D721Med (cell line): ENCODE measurements around the gene LRP1B.

Source experiments
- DNase-seq: peaks from one replicate; pipeline ENCODE4 v3.0.0; 2011; ENCODE audit warnings: low spot score; ENCODE audit not compliant: insufficient read length
- FAIRE-seq: peaks from 2 replicates; lab custom pipeline; 2011; peaks lifted over from hg19 to GRCh38; lab: Jason Lieb, UNC
- CTCF ChIP-seq: IDR thresholded peaks from 2 replicates; pipeline ENCODE4 v1.5.1; 2012; ENCODE audit warnings: mild to moderate bottlenecking, control low read depth; ENCODE audit not compliant: insufficient read depth; ENCODE audit errors: missing control alignments

Gene LRP1B

DNA sequence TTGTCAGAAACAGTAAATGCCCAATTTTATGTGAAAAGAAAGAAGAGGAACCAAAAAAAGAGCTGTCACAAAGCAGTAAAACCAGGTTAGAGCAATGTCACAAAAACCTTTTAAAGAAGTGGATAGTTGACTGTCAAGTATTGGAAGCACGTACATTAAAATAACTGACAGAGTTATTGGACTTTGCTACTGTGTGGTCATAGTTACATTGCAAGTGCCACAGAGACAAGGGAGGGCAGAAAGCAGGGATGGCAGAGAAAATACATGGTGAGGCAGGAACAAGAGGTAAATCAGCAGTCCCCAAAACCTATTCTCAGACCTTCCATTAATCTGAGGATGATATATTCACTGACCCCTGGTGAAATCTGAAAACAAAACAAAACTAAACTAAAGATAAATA is 116.3 kb downstream of the LRP1B start:
- DNase-seq (no peak), FAIRE-seq (no peak)
- TF ChIP-seq CTCF = no peak

DNA sequence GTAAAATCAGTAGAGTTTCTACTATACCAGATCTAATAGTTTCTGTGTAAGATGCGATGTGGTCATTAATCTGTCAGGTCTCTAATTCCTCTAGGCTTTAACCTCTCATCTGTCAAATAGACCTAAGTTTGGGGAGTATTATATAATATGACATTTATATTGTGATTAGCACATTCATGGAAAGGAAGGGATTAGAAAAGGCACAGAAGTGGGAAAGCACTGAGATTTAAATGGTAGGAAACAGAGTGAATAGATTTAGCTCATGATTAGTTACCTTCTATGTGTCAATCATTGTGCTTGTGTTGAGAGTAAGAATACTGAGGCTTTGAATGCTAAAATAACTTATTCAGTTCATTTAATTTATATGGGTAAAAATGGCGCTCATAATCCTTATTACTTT is 118.0 kb downstream of the LRP1B start:
- FAIRE-seq (no peak), DNase-seq (no peak)
- TF ChIP-seq CTCF = no peak

DNA sequence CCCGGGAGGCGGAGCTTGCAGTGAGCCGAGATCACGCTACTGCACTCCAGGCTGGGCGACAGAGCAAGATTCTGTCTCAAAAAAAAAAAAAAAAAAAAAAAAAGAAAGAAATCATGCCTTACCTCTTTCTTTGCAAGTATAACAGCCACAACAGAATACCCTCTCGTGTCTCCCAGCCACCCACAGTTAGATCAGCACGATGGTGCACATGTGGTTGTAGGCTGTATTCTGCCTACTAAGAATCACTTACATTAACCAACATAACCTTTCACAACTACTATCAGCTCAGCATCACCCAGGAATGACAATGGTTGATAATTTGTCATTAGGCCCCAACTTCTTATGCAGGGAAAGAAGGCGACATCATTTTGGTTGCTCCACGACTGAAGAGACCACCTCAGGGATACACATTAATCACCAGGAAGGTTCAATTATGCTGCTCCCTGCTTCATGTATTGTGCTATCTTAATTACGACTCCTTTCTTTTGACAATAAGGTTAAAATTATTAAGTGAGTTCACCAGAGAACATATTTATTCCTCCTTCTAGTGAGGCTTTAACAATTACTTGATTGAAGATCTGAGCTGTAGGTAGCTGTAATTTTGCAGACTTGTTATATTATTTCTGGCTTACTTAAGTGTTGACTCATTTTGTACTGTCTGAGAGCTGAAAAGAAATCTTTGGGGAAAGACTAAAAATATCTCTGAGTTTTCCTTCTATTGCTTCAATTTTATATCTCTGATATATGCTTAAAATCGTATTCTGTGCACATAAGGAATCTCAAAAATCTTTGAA is 120.1 kb downstream of the LRP1B start:
- no peak for FAIRE-seq
- DNase-seq = no peak

GRCh38 chr2:142008135-142008744 is 122.6 kb downstream of the LRP1B start:
- DNase-seq (no peak), FAIRE-seq (no peak)
- TF ChIP-seq CTCF = no peak

More for the DNA sequence above, 120.1 kb downstream of the LRP1B start:
- no peak for TF ChIP-seq CTCF

- no peak for TF ChIP-seq CTCF
- DNase-seq (no peak), FAIRE-seq (no peak)
These were observed 136.8 kb downstream of the LRP1B start for GRCh38 chr2:141994066-141994465.

- DNase-seq = no peak
- no peak for TF ChIP-seq CTCF
- no peak for FAIRE-seq
These were observed 138.1 kb downstream of the LRP1B start for GRCh38 chr2:141992695-141993094.

DNA sequence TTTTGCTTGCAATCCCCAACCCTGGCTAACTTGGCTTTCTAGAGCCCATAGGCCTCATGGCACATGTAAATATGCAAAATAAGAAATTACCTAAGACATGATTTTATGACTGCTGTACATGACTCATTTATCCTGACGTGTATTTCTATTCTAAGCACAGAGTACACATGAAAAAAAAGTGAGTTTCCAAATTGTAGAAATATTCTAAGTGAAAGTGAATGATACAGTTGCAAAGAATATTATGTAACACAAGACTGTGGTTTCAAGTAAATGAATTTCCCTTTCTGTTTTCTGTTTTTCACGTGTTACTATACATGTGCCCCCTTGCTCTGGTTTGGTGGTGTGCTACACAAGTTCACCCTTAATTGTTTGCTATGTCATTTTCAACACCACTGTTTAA is 162.4 kb downstream of the LRP1B start:
- no peak for TF ChIP-seq CTCF
- DNase-seq (no peak), FAIRE-seq (no peak)
